Gastroesophageal sphincter (tissue), 3 donors: ENCODE measurements around the gene C1QTNF9.

Source experiments
- CTCF ChIP-seq, 4 experiments: fragments of 200-600 bp in 2 of 4; fragments of 450-650 bp in 2 of 4; sonication (generic) in 1 of 4; IDR thresholded peaks; one replicate each; pipeline ENCODE4 v1.5.1; 2017 to 2019; ENCODE audit warnings: antibody characterized with exemption in 4 of 4, mild to moderate bottlenecking in 2 of 4, moderate library complexity in 2 of 4
- POLR2A ChIP-seq, 2 donors: fragments of 450-650 bp; IDR thresholded peaks; one replicate each; pipeline ENCODE4 v1.6.1; 2017; ENCODE audit warnings: antibody characterized with exemption in 2 of 2, mild to moderate bottlenecking in 2 of 2, moderate library complexity in 1 of 2

GRCh38 chr13:24301911-24302310, 7.5 kb upstream of the C1QTNF9 start:
- TF ChIP-seq POLR2A (IDR thresholded peaks at IDR 0.05), result no peak
- no peak for TF ChIP-seq CTCF (IDR thresholded peaks at IDR 0.05)
